Activated effector memory CD4-positive, alpha-beta T cell treated with anti-CD3 and anti-CD28 coated beads, Interleukin-2, amount 50 U/mL, for 16 hours (primary cell): ENCODE results near the gene SYNJ1.
A peak's percentile ranks its signal among the peaks of the same experiment; 100 is the strongest.
"Not testable (repeated sequence)": the region's sequence is repeated elsewhere in the genome, so short reads cannot be mapped to it uniquely, and the experiment has no call there.

Experiments used
- DNase-seq: peaks from one replicate; pipeline ENCODE4 v3.0.0-alpha.2; 2020

Gene SYNJ1

DNA sequence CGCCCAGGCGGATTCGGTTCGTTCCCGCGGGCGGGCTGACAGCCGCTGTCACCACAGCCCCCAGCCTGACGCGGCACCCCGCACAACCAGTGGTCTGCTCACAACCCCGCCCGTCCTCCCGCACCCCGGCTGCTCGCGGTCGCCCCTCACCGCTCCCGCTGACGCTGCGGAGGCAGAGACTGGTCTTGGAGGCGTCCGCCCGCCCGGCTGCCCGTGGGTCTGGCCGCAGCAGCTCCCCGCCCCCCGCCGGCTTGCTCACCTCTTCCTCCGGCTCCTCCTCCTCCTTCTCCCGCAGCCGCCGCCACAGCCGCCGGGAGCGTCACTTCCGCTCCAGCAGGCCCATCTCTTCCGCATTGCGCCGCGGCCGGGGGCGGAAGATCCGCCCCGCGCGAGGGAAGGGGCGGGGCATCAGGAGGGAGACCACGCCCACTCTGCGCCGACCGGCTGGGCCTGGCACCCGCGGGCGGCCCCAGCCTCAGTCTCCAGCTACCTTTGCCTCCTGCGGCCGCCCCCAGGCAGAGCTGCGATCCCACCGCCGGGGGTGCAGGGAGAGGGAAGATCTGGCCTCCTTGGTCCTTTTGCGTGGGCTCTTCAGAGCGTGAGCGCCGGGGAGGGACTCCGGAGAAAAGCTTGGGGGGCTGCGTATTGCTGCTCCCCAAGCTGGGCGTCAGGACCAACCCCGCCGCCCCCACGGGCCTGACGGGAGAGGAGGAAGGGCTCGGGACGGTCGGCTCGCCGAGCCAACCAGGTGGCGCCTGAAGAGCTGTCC is at the start of gene SYNJ1:
TSS of gene SYNJ1 (minus strand) at position 327 of the 769 bp plus-strand sequence. CDS start 1,118 bp downstream, outside the sequence.
- DNase-seq = peak; percentile 98

- no peak for DNase-seq
These were observed 49.5 kb upstream of the SYNJ1 start for GRCh38 chr21:32777269-32777668.

GRCh38 chr21:32776743-32777142 is 48.9 kb upstream of the SYNJ1 start:
- no peak for DNase-seq

DNA sequence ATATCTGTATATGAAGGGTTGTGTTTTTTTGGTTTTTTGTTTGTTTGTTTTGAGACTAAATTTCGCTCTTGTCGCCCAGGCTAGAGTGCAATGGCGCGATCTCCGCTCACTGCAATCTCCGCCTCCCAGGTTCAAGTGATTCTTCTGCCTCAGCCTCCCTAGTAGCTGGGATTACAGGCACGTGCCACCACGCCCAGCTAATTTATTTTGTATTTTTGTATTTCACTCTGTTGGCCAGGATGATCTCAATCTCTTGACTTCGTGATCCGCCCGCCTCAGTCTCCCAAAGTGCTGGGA is 45.2 kb upstream of the SYNJ1 start:
- DNase-seq = not testable (repeated sequence)

DNA sequence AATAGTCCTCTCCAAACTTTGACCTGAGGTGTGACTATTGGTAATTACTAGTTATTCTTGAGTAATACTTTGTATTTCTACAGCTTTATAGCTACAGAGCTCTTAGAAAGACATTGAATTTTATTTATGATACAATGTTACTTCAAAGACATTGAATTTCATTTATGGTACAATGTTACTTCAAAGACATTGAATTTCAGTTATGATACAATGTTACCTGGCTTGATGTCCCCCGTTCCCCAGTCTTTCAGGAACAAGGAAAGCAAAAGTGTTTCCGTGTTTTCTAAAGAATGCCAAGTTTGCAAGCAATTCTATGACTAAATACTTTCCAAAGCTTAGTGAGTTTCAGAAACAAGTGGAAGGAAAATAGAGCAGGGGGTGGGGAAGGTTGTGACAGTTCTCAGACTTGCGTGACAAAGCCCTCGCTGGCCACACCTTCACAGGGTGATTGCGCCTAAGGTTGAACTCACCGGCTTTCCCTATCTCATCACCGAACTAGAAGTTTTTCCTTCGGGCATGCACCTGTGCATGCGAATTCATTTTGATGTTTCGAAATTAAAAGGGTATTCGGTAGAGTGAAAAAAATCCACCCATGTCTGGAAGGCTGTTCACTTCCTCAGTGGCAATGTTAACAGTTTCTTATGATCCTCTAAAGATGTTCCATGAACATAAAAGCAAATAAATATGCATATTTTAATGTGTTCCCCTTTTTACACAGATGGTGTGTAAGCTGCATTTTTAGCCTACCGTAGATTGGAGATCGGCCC is 44.7 kb upstream of the SYNJ1 start:
- DNase-seq = peak; percentile 88

- no peak for DNase-seq
These were observed 43.2 kb upstream of the SYNJ1 start for GRCh38 chr21:32770871-32771523.

- DNase-seq = no peak
These were observed 40.7 kb upstream of the SYNJ1 start for GRCh38 chr21:32768530-32768929.

GRCh38 chr21:32765058-32765457 is 37.2 kb upstream of the SYNJ1 start:
- no peak for DNase-seq

DNA sequence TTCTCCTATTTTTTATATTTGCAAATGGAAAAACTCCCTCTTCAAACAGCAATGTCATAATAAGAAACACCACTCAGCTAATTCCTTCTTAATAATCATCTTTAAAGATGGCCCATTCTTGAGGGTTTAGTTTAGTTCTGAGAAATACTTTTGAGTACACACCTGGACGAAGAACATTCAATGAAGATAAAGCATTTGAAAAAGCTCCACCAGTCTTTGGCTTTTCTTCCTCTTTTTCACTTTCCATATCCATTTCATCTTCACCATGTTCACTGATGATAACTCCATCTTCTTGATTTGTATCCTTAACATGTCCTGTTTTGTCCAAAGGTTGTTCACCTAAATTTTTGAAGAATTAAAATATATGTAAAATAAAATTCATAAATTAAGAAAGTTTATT is 36.4 kb upstream of the SYNJ1 start:
- no peak for DNase-seq

DNA sequence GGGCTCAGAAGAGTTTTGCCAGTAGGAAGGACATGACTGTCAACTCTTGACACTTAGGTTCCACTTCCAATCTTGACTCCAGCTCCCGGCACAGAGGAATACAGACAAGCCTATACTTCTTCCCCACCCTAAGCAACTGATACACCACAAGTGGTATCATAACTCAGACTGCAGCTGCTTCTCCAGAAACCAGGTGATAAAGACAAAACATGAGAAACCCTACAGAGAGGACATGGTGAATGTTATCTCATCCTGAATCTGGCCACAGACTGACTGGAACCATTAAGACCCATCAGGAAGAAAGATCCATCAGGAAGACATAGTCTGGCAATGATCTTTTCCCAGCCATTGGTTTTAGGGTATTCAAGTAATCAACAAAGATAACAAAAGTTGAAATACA is 30.0 kb upstream of the SYNJ1 start:
- no peak for DNase-seq

- no peak for DNase-seq
These were observed 28.3 kb upstream of the SYNJ1 start for GRCh38 chr21:32756096-32756495.

GRCh38 chr21:32753818-32754585 is 26.2 kb upstream of the SYNJ1 start:
- DNase-seq = no peak

DNA sequence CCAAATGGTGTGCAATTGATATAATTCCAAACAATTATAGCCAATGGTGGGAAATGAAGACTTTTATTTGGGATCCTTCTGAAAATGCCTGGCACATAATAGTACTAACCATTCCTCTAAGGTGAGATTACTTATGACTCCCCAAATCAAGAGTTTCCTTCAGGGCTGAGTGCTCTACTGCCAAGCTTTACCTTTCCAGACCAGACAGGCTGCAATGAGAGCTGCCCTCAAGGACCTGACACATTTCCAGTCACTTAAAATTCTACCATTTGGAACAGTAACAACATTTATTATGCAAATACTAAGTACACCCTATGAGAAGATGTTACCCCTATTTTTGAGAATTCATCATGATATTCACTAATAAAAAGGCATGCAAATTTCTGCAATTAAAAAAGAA is 22.6 kb upstream of the SYNJ1 start:
- DNase-seq = no peak

- DNase-seq = no peak
These were observed 21.8 kb upstream of the SYNJ1 start for GRCh38 chr21:32749662-32750061.

GRCh38 chr21:32748529-32748928 is 20.7 kb upstream of the SYNJ1 start:
- DNase-seq = no peak

- no peak for DNase-seq
These were observed 19.6 kb upstream of the SYNJ1 start for GRCh38 chr21:32747396-32747795.

DNA sequence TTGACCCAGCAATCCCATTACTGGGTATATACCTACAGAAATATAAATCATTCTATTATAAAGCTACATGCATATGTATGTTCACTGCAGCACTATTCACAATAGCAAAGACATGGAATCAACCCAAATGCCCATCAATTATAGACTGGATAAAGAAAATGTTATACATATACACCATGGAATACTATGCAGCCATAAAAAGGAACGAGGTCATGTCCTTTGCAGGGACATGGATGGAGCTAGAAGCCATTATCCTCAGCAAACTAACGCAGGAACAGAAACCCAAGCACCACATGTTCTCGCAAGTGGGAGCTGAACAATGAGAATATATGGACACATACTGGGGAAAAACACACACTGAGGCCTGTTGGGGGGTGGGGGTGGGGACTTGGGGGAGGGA is 18.9 kb upstream of the SYNJ1 start:
- DNase-seq = not testable (repeated sequence)

DNA sequence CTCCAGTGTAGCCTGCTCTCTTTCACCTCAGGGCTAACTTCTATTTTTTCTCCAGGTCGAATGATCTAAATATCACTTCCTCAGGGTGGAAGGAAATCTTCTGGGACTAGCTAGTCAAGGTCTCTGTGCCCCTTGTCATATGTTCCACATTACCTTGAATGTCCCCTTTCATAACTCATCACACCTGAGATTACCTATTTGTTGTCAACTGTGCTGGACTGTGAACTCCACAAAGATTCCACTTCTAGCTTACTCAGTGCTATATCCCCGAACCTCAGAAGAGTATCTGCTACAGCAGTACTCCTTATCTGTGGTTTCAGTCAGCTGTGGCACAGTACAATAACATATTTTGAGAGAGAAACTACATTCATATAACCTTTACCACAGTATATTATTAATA is 14.6 kb upstream of the SYNJ1 start:
- DNase-seq = no peak

GRCh38 chr21:32741336-32741735 is 13.5 kb upstream of the SYNJ1 start:
- no peak for DNase-seq

- no peak for DNase-seq
These were observed 12.1 kb upstream of the SYNJ1 start for GRCh38 chr21:32739946-32740345.

- DNase-seq = not testable (repeated sequence)
These were observed 8.3 kb upstream of the SYNJ1 start for GRCh38 chr21:32736083-32736482.

- DNase-seq = no peak
These were observed 7.7 kb upstream of the SYNJ1 start for GRCh38 chr21:32735524-32735923.

DNA sequence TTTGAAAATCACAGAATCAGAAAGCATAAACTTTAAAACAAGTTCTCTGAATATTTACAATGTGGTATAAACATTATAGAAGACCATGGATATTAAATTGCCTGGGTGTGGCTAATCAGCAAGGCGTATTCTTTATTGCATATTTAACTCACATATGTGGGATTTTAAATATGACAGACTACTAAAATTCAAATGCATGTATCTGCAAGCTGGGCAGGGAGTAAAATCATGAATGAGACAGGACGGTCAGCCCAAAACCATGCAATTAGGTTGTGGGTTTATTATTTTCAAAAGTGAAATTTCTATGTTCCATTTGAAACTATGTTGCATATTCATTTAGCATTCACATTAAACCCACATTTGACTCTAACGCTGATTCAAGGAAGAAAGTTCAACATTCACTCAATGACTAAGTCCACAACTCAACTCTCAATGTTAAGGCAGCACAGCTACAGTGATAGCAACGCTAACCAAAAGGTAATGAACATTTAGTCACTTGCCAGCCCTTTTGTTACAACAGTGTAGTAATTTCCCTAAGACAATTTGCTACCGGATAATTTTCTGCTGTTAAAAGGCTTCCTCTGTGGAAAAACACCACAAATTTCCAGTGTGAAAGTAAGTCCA is 6.3 kb upstream of the SYNJ1 start:
- DNase-seq = no peak
